ENCODE measurements around the gene CAMK2N1.
A peak's percentile ranks its signal among the peaks of the same experiment; 100 is the strongest.

Gene CAMK2N1

DNA sequence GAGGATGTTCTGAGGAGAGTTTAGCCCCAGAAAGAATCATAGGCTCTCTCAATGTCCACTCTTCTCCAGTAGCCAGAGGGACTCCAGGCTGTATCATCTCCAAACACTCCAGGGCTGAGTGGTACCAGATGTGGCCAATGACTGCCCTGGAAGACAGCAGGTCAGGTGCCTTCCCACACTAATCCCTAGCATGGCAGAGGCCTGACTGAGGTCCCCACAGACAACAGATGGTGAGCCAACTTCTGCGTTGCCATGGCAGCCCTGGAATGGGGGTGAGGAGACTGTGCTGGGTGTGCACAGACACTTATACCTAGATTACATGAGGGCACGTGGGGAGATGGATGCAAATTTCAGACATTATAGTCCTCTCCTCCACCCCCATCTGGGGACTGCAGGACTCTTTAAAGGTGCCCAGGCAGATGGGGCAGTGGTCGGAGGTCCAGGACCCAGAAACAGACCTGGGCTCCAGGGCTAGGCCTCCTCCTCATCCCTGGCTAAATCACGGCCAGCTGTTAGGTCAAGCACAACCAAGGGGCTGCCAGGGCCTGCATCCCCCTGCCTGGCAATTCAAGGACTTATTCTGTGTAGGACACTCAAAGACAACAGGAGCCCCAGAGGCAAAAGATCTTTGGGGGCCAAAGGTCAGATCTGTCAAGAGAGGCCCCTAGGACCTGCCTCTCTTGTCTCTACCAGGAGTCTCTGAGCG, 42.9 kb downstream of the CAMK2N1 start:
- TF ChIP-seq, protein P1, sequence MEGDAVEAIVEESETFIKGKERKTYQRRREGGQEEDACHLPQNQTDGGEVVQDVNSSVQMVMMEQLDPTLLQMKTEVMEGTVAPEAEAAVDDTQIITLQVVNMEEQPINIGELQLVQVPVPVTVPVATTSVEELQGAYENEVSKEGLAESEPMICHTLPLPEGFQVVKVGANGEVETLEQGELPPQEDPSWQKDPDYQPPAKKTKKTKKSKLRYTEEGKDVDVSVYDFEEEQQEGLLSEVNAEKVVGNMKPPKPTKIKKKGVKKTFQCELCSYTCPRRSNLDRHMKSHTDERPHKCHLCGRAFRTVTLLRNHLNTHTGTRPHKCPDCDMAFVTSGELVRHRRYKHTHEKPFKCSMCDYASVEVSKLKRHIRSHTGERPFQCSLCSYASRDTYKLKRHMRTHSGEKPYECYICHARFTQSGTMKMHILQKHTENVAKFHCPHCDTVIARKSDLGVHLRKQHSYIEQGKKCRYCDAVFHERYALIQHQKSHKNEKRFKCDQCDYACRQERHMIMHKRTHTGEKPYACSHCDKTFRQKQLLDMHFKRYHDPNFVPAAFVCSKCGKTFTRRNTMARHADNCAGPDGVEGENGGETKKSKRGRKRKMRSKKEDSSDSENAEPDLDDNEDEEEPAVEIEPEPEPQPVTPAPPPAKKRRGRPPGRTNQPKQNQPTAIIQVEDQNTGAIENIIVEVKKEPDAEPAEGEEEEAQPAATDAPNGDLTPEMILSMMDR (IDR thresholded peaks at IDR 0.05; ENCODE audit: poor library complexity, severe bottlenecking), result no peak
- Histone ChIP-seq H3K9me3 (ENCODE audit: severe bottlenecking) (no peaks in the 10 kb centered on the region), H3K4me1 (ENCODE audit: insufficient read depth, poor library complexity, severe bottlenecking) (peaks cover 14% of the 10 kb centered on the region), H3K27ac (ENCODE audit: poor library complexity, severe bottlenecking) (no peak overlapping the region), H3K27me3 (ENCODE audit: insufficient read depth, poor library complexity, severe bottlenecking) (no peaks in the 10 kb centered on the region), H3K4me3 (ENCODE audit: severe bottlenecking) (no peak overlapping the region), H3K36me3 (ENCODE audit: low read depth) (no peaks in the 10 kb centered on the region)
- ATAC-seq (ENCODE audit: low read depth) (no peak), DNase-seq (ENCODE audit: low spot score) (no peak)

DNA sequence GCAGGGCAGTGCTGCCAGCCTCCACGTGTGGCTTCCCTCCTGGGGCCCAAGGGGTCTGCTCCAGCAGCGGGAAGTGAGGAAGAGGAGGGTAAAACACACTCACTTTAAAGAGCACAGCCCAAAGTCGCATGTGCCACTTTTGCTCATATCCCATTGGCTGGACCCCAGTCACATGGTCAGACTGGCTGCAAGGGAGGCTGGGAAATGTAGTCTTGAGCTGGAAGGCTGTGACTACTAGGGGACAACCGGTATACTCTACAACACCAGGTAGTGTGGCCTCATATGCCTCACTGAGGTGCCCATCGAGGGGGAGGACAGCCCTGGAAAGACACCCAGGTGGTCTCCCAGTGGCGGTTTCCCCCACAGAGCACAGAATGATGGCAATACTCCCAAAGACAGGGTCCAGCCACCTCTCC, 45.2 kb downstream of the CAMK2N1 start:
- DNase-seq (ENCODE audit: low spot score) (no peak), ATAC-seq (ENCODE audit: low read depth) (peak; percentile 56)
- Histone ChIP-seq H3K4me1 (ENCODE audit: insufficient read depth, poor library complexity, severe bottlenecking) (peaks cover 9% of the 10 kb centered on the region), H3K9me3 (ENCODE audit: severe bottlenecking) (no peaks in the 10 kb centered on the region), H3K27me3 (ENCODE audit: insufficient read depth, poor library complexity, severe bottlenecking) (no peaks in the 10 kb centered on the region), H3K27ac (ENCODE audit: poor library complexity, severe bottlenecking) (no peak overlapping the region), H3K36me3 (ENCODE audit: low read depth) (no peaks in the 10 kb centered on the region), H3K4me3 (ENCODE audit: severe bottlenecking) (no peak overlapping the region)
- TF ChIP-seq, protein P1 (IDR thresholded peaks at IDR 0.05; ENCODE audit: poor library complexity, severe bottlenecking), result no peak

DNA sequence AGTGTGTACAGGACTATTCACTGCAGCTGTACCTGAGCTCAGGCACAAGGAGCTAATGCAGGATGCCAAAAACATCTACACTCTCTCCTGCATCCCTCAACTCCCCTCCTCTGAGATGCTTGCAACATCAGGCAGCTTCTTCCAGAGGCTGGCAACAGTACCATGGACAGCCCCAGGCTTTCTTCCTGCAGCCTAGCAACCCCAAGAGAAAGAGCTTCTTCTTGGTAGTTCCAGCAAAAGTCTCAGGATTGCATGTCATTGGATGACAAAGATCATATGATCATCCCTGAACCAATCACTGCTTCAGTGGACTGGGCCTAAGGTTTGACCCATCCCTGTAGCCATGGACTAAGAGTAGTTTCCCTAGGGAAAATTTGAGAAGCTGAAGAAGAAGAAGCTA, 46.7 kb downstream of the CAMK2N1 start:
- ATAC-seq (ENCODE audit: low read depth) (no peak), DNase-seq (ENCODE audit: low spot score) (no peak)
- peaks cover 6% of the 10 kb centered on the region for H3K4me1 ChIP-seq (ENCODE audit: insufficient read depth, poor library complexity, severe bottlenecking)
- no peak overlapping the region for H3K27ac ChIP-seq (ENCODE audit: poor library complexity, severe bottlenecking)
- H3K4me3 ChIP-seq (ENCODE audit: severe bottlenecking), result no peak overlapping the region
- H3K36me3 ChIP-seq (ENCODE audit: low read depth), result no peaks in the 10 kb centered on the region
- no peaks in the 10 kb centered on the region for H3K9me3 ChIP-seq (ENCODE audit: severe bottlenecking)
- TF ChIP-seq, protein P1 (IDR thresholded peaks at IDR 0.05; ENCODE audit: poor library complexity, severe bottlenecking), result no peak
- H3K27me3 ChIP-seq (ENCODE audit: insufficient read depth, poor library complexity, severe bottlenecking), result no peaks in the 10 kb centered on the region

DNA sequence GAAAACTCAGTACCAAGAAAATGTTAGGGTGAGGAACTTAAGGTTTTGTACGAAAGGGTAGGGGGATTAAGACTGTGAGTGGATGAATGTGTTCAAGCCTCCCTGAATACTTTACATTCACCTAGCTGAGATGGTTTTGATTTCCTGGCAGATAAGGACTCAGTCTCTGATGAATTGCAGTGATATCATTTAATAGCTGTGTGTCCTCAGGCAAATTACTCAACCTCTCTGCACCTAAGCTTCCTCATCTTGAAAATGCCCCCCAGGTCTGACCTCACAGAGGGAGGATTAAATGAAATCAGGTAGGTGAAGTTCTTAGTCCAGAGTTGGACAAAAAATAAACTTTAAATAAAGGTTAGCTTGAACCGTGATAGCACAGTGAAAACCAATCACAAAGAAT, 48.4 kb downstream of the CAMK2N1 start:
- Histone ChIP-seq H3K36me3 (ENCODE audit: low read depth) (no peaks in the 10 kb centered on the region), H3K27ac (ENCODE audit: poor library complexity, severe bottlenecking) (no peak overlapping the region), H3K27me3 (ENCODE audit: insufficient read depth, poor library complexity, severe bottlenecking) (no peaks in the 10 kb centered on the region), H3K4me3 (ENCODE audit: severe bottlenecking) (no peak overlapping the region), H3K9me3 (ENCODE audit: severe bottlenecking) (no peaks in the 10 kb centered on the region), H3K4me1 (ENCODE audit: insufficient read depth, poor library complexity, severe bottlenecking) (no peaks in the 10 kb centered on the region)
- TF ChIP-seq, protein P1 (IDR thresholded peaks at IDR 0.05; ENCODE audit: poor library complexity, severe bottlenecking), result no peak
- ATAC-seq (ENCODE audit: low read depth) (no peak), DNase-seq (ENCODE audit: low spot score) (no peak)

DNA sequence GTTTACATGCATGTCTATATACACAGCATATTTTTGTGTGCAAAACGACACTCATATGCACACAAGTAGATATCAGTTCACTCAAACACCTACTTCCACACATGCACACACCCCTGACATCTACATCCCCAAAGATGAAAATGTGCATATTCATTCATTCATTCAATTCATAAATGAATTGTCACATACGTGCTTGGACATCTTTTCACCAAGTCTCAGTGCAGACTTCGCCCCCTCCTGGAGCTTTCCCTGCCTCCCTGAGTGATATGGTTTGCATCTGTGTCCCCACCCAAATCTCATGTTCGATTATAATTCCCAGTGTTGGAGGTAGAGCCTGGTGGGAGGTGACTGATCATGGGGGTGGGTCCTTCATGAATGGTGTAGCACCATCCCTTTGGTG, 53.1 kb downstream of the CAMK2N1 start:
- TF ChIP-seq, protein P1 (IDR thresholded peaks at IDR 0.05; ENCODE audit: poor library complexity, severe bottlenecking), result no peak
- Histone ChIP-seq H3K36me3 (ENCODE audit: low read depth) (no peaks in the 10 kb centered on the region), H3K4me1 (ENCODE audit: insufficient read depth, poor library complexity, severe bottlenecking) (no peaks in the 10 kb centered on the region), H3K27me3 (ENCODE audit: insufficient read depth, poor library complexity, severe bottlenecking) (no peaks in the 10 kb centered on the region), H3K27ac (ENCODE audit: poor library complexity, severe bottlenecking) (no peak overlapping the region), H3K9me3 (ENCODE audit: severe bottlenecking) (no peaks in the 10 kb centered on the region), H3K4me3 (ENCODE audit: severe bottlenecking) (no peak overlapping the region)
- no peak for DNase-seq (ENCODE audit: low spot score)
- ATAC-seq (ENCODE audit: low read depth), result no peak
